Measurements from ENCODE around the gene SERTAD3.
"Not testable (repeated sequence)": the region's sequence is repeated elsewhere in the genome, so short reads cannot be mapped to it uniquely, and the experiment has no call there.

SERTAD3 gene

DNA sequence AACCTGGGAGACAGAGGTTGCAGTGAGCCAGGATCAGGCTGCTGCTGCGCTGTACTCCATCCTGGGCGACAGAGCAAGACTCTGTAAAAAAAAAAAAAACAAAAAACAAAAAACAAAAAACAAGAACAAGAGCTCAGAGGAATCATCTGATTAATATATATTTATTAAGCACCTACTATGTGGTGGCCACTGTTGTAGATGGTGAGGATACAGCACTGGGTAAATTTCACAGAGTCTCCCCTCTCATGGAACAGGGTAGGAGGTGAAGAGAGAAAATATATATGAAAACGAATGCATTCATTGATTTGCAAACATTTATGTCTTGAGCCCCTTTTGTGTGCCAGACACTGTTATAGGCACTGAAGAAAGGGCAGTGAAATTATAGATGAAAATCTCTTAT is 12.4 kb downstream of the SERTAD3 start:
- no peak for DNase-seq
- in situ Hi-C loops (cut with MboI; ENCODE audit: low pct_unique_long_range_greater_than_20kb, low sequenced_read_pairs): no loop called here

DNA sequence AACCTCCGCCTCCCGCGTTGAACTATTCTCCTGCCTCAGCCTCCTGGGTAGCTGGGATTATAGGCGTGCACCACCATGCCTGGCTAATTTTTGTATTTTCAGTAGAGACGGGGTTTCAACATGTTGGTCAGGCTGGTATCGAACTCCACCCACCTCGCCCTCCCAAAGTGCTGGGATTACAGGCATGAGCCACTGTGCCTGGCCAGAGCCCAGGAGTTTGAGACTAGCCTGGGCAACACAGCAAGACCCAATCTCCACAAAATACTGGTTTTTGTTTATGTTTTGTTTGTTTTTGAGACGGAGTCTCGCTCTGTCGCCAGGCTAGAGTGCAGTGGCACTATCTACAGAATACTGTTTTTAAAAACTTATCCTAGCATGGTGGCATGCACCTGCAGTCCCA is 13.9 kb downstream of the SERTAD3 start:
- DNase-seq; in situ Hi-C loops (cut with MboI; ENCODE audit: low pct_unique_long_range_greater_than_20kb, low sequenced_read_pairs): not testable (repeated sequence)

DNA sequence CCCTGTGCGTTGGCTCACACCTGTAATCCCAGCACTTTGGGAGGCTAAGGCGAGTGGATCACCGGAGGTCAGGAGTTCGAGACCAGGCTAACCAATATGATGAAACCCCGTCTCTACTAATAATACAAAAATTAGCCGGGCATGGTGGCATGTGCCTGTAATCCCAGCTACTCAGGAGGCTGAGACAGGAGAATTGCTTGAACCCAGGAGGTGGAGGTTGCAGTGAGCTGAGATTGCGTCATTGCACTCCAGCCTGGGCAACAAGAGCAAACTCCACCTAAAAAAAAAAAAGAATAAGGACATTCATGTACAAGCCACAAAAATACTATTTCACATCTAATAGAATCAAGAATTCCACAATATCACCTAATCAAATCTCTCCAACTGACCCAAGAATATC is 15.9 kb downstream of the SERTAD3 start:
- in situ Hi-C loops (cut with MboI; ENCODE audit: low pct_unique_long_range_greater_than_20kb, low sequenced_read_pairs); DNase-seq: not testable (repeated sequence)

DNA sequence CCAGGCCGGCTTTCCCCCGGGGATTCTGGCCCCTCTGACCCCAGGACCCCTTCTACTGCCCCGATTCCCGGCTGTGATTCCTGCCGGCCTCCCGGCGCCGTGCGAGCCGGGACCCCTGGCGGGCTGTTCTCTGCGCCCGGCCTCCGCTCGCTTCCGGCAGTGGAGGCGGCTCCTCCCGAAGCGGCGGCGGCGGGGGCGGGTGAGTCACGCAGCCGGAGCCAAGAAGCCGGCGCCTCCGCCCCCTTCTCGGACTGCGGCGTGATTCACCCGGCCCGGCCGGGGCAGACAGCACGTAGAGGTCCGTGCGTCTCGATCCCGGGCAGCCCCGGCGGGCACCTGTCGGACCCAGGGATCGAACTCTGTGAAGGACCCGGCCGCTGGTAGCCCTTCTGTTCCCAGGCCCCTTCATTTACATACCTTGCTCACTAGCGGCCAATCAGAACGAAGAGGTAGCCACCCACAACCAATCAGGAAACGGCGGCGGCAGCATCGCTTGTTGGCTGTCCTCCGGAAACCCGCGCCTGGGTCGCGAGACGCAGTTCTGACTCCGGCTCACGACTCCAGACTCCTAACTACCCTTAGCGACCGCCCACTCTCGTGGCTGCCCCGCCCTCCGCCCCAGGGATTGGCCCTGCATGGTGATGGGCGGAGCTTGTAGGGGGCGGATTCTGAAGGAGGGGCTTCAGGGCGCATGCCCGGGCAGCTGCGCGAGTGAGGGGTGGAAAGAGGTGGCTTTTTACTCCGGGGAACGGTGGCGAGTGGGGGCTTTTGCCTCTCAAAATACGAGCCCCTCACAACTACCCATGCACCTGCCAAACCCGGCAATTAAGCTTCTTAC is 18.5 kb downstream of the SERTAD3 start, which contains the start of gene SERTAD1:
Gene SERTAD1, minus strand, starts transcription at position 543 of the 838 bp plus-strand sequence. CDS start 2,446 bp downstream, outside the sequence.
- in situ Hi-C loops (cut with MboI; ENCODE audit: low pct_unique_long_range_greater_than_20kb, low sequenced_read_pairs): no loop called here
- DNase-seq: peak; percentile 99

DNA sequence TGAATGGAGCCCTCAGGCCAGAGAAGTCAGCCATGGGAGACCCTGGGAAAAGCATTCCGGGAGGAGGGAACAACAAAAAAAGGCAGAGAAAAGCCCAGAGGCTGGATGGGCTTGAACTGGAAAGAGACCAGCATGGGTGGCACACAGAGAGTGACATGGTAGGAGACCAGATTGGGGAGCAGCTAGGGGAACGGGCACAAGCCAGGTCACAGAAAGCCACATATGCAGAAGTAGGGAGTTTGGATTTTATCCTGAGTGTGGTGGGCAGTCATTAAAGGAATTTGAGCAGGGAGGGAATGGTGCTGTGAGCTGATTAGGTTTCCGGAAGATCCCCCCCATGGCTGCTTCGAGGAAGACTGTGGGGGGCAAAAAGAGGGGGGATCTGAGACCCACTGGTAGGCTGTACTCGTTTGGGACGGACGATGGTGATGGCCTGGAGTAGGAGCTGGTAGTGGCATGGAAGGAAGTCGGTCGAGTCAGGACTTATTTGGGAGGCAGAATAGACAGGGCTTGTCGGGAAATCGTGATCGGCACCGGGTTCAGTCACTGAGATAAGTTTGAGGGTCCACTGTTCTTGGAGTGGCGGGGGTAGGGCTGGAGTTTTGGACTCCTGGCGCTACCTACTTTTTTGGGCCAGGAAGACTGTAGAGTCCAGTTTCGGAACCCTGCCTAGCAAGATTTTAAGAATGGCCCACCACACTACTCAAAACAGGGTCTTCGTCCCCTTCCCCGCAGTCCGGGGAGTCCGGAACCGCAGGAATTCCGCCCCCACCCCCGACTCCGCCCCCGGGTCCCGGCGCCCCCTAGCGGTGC is 19.3 kb downstream of the SERTAD3 start:
- no peak for DNase-seq
- in situ Hi-C loops (cut with MboI; ENCODE audit: low pct_unique_long_range_greater_than_20kb, low sequenced_read_pairs): no loop called here

DNA sequence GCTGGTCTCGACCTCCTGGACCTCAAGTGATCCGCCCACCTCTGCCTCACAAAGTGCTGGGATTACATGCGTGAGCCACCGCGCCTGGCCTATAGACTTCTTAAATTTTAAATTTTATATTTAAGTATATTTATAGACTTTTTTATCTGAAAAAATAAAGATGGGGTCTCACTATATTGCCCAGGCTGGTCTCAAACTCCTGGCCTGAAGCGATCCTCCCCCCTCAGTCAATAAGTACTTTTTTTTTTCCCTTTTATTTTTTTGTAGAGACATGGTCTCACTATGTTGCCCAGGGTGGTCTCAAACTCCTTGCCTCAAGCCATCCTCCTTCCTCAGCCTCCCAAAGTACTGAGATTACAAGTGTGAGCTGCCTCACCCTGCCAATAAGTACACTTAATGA is 20.2 kb downstream of the SERTAD3 start:
- DNase-seq: no peak
- in situ Hi-C loops (cut with MboI; ENCODE audit: low pct_unique_long_range_greater_than_20kb, low sequenced_read_pairs): no loop called here

DNA sequence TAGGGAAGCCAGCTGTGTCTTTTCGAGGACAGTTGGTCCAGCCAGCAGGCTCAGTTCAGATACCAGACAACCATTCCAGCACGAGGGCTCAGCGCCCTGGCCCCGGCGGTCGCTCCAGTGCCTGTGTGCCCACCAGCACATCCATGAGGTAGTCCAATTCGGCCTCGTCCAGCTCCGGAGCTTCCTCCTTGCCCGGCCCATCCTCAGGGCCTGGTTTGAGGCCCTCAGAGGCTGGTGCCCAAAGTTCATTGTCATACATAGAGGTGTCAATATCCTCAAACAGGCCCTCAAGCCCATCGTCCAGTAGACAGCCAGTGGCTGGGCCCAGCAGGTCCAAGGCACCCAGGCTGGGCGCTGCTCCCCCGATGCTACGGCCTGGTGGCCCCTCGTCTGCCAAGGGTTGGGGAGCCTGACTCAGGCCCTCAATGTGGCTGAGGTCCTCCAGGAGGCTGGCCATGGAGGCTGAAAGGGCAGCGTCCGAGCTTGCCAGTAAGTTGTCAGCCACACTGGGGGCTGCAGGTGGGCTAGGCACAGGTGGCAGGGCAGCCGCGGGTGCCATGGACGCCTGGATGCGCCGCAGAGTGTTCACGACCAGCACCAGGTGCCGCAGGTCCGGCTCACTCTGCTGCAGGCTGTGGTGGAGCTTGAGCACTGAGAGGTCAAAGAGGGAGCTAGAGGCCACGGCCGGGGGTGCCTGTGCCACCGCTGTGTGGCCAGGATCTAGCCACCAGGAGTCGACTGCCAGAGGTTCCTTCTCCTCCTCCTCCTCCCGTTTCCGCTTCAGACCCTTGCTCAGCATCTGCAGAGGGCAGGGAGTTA is 21.2 kb downstream of the SERTAD3 start:
- in situ Hi-C loops (cut with MboI; ENCODE audit: low pct_unique_long_range_greater_than_20kb, low sequenced_read_pairs): no loop called here
- no peak for DNase-seq

DNA sequence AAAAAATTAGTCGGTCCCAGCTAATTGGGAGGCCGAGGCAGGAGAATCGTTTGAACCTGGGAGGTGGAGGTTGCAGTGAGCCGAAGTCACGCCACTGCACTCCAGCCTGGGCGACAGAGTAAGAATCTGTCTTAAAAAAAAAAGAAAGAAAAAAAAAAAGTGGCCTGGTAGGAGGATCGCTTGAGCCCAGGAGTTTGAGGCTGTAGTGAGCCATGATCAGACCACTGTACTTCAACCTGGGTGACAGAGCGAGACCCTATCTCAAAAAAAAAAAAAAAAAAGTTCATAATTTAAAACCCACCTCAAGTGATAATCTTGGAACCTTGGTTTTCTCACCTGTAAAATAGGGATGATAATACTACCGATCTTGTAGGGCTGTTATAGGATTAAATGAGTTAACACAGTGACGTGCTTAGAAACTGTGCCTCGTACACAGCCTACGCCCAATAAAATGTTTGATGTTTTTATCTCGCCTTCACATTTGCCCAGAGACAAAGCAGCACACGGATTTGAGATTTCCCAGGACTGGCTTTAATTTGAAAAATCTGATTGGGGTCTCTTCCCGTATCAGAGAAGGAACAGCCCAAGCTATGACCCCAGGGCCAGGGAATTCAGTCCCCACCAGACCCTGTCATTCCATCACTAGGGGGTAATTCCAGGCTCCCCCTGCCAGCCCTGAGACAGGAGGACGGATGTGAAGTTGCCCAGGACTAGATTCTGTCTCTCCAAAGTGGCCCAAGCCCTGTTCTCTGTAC is 22.0 kb downstream of the SERTAD3 start:
- no peak for DNase-seq
- in situ Hi-C loops (cut with MboI; ENCODE audit: low pct_unique_long_range_greater_than_20kb, low sequenced_read_pairs): no loop called here

DNA sequence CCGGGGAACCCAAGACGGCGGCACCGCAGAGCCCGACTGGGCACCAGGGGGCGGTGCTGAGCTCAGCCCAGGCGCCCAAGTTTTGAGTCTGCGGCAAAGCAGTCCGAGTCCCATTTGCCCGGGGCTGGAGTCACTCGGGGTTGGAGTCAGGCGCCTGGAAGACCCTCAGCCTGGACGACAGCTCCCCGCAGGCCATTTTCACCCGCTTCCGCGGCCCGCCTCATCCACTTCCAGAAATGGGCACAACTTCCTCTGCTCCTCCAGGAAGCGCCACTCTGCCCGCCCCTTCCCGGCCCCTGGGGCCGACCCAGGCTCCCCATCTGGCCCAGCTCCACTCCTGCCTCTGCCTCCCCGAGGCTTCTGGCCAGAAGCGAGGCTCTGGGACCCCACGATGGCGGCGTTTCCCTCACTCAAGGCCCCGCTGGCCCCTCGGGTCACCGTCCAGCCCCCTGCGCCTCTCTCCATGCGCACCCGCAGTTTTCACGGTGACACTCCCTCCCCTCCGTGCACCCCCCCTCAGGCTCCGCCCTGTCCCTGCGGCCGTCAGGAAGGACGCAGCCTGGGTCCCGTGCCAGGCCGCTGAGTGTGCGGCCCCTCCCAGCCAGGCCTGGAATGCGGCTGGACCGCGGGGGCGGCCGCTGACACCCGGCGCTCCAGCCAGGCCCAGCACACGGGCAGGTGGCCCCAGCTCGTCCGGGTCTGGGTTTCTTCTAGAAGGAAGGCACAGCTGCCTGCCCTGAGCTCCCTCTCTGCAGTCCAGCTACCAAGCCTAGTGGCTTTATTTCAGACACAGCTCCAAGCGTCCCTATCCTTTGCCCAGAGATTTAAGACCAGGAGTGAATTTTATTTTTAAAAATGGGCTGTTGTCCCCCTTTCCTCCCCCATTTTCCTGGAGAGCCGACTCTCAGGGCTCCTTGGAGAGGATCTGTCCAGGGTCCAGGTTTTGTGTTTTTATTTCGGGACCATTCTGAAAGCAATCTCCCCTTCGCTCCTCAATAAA is 23.1 kb downstream of the SERTAD3 start:
- peak; percentile 90 for DNase-seq
- in situ Hi-C loops (cut with MboI; ENCODE audit: low pct_unique_long_range_greater_than_20kb, low sequenced_read_pairs): no loop called here

DNA sequence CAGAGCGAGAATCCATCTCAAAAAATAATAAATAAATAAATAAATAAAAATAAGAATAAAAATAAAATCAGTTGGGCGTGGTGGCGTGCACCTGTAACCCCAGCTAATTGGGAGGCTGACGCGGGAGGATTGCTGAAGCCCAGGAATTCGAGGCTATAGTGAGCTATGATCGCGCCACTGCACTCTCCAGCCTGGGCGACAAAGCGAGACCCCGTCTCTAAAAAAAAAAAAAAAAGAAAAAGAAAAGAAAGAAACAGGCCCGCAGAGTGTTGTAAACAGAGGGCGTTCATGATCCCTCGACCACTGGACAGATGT is 23.7 kb downstream of the SERTAD3 start:
- DNase-seq: no peak
- in situ Hi-C loops (cut with MboI; ENCODE audit: low pct_unique_long_range_greater_than_20kb, low sequenced_read_pairs): no loop called here

DNA sequence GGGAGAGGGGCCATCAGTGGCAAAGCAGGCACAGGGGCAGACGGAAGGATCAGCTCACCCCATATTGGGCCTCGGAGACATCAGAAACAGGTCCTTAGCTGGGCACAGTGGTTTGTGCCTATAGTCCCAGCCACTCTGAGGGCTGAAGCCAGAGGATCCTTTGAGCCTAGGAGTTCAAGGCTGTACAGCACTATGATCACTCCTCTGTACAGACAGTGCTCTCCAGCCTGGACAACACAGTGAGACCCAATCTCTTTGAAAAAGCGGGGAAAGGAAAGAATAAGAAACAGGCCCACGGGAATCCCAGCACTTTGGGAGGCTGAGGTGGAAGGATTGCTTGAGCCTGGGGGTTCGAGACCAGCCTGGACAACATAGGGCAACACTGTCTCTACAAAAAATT is 24.4 kb downstream of the SERTAD3 start:
- in situ Hi-C loops (cut with MboI; ENCODE audit: low pct_unique_long_range_greater_than_20kb, low sequenced_read_pairs): no loop called here
- DNase-seq: no peak

DNA sequence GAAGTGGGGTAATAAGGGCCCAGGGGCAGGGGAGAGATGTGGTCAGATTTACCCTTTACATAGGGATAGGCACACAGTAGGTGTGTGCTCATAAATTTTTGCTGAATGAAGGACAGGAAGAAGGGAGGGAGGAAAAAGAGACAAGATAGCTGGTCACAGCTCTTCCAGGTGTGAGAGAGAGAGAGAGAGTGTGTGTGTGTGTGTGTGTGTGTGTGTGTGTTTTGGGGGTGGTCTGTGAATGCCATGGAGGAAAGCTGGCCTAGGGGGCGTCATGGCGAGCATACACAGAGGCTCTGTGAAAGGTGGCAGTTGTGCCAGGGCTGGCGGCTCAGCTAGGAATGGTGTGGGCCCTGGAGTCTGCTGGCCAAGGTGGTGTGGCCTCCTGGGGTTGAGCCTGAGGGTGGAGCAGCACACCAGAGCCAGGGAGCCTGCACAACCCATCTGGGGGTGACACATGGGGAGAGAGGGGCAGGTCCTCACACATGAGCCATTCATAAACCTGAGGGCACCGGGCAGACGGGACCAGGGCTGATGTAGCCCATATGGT is 25.0 kb downstream of the SERTAD3 start:
- in situ Hi-C loops (cut with MboI; ENCODE audit: low pct_unique_long_range_greater_than_20kb, low sequenced_read_pairs): no loop called here
- DNase-seq: no peak

DNA sequence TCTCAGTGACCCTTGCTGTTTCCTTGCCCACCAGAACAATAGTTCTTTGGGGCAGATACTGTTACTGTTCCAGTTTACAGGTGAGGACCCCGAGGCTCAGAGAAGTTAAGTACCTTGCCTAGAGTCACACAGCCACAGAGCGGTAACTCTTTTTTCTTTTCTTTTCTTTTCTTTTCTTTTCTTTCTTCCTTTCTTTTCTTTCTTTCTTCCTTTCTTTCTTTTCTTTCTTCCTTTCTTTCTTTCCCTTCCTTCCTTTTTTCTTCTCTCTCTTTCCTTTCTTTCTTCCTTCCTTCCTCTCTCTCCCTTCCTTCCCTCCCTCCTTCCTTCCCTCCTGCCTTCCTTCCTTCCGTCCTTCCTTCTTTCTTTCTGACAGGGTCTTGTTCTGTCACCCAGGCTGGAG is 26.1 kb downstream of the SERTAD3 start:
- in situ Hi-C loops (cut with MboI; ENCODE audit: low pct_unique_long_range_greater_than_20kb, low sequenced_read_pairs): no loop called here
- no peak for DNase-seq

DNA sequence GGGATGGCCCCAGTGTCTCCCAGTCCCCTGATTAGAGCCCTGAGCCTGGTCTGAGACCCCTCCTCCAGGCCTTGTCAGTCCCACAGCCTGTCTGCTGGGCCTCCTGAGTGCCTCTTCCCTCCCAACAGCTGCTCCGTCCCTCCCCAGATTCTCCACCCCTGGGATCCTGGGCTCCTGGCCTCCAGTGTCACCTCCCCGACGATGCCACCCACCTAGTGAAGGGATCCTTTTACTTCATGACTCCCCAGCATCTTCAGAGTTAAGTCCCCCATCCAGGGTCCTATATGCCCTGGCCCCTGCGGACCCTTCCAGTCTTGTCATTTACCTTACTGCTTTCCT is 26.5 kb downstream of the SERTAD3 start:
- no peak for DNase-seq
- in situ Hi-C loops (cut with MboI; ENCODE audit: low pct_unique_long_range_greater_than_20kb, low sequenced_read_pairs): no loop called here

DNA sequence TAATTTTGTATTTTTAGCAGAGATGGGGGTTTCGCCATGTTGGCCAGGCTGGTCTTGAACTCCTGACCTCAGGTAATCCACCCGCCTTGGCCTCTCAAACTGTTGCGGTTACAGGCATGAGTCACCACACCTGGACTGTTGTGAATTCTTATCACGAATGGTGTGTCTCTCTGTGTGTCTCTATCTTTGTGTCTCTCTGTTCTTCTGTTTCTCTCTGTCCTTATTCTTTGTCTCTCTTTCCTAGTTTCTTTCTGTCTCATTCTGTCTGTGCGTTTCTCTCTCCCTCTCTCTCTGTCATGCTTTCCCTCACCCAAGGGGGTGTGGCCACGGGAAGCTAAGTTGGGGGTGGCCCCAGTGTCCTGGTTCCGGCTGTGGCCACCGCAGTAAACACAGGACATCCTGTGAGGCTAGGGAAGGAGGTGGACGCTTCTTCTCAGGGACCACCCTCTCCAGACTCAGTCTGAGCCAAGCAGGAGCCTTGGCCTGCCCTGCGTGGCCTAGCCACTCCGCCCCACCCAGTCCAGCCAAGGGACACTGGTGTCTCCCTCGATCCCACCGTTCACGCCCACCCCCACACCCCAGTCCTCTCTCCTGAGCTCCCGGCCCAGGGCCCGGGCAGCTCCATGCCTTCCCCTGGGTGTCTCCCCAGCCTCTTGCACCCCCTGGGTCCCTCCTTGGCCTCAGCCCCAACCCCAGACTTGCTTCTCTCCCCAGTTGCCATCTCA is 27.1 kb downstream of the SERTAD3 start:
- peak; percentile 70 for DNase-seq
- in situ Hi-C loops (cut with MboI; ENCODE audit: low pct_unique_long_range_greater_than_20kb, low sequenced_read_pairs): no loop called here

DNA sequence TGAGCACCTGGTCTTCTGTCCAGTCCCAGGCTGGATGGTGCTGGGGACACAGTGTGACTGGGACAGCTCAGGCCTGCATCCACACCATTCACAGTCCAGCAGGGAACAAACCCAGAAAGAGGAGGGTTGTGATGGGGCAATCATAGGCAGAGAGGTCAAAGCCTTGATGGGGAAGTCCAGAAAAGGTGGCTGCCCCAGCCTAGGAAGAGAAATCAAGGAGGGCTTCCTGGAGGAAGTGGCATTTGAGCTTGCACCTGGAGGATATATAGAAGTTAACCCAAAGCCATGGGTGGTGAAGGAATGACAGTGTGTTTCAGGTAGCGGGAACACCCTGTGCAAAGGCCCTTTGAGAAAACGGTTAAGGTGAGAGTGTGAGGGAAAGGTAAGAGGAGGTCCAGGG is 28.4 kb downstream of the SERTAD3 start:
- DNase-seq: no peak
- in situ Hi-C loops (cut with MboI; ENCODE audit: low pct_unique_long_range_greater_than_20kb, low sequenced_read_pairs): no loop called here

All from KBM-7 (cell line).